Heart left ventricle (tissue), 16 donors: Measurements from ENCODE around the gene SMAD5. TPM values are rescaled to one million over a fixed set of nuclear protein-coding genes. Genes with fewer than 3 reads are reported as not detected.
A peak's percentile ranks its signal among the peaks of the same experiment; 100 is the strongest.

Source experiments
- ATAC-seq, 4 donors: fragments of 200-7000 bp; cut with Tn5 transposase; one replicate each; pipeline ENCODE4 v1.9.1; 2020 to 2022; ENCODE audit warnings: moderate library complexity in 4 of 4, mild to moderate bottlenecking in 3 of 4, moderate number of reproducible peaks in 1 of 4
- DNase-seq, 5 donors: peaks; one replicate each; pipeline ENCODE4 v3.0.0-alpha.2; 2020
- H3K27ac ChIP-seq, 12 donors: fragments of 200-600 bp; sonication (generic) in 4 of 12; one replicate each; pipeline versions ENCODE4 v1.5.0 to v1.8.0; 2016 to 2022; ENCODE audit warnings: mild to moderate bottlenecking in 2 of 12
- H3K27me3 ChIP-seq, 9 donors: fragments of 200-600 bp; sonication (generic) in 2 of 9; one replicate each; pipeline versions ENCODE4 v1.5.1 to v1.8.0; 2016 to 2022; ENCODE audit warnings: mild to moderate bottlenecking in 3 of 9
- H3K36me3 ChIP-seq, 9 donors: fragments of 200-600 bp; sonication (generic) in 2 of 9; one replicate each; pipeline versions ENCODE4 v1.5.0 to v1.8.0; 2018 to 2022; ENCODE audit warnings: mild to moderate bottlenecking in 2 of 9
- H3K4me1 ChIP-seq, 12 donors: fragments of 200-600 bp; sonication (generic) in 4 of 12; one replicate each; pipeline versions ENCODE4 v1.5.0 to v1.8.0; 2016 to 2022; ENCODE audit warnings: mild to moderate bottlenecking in 3 of 12
- H3K4me3 ChIP-seq, 12 donors: fragments of 200-600 bp; sonication (generic) in 4 of 12; one replicate each; pipeline versions ENCODE4 v1.5.0 to v1.8.0; 2017 to 2022; ENCODE audit warnings: mild to moderate bottlenecking in 9 of 12, moderate library complexity in 4 of 12
- H3K9me3 ChIP-seq, 12 donors: fragments of 200-600 bp; sonication (generic) in 4 of 12; one replicate each; pipeline versions ENCODE4 v1.5.0 to v1.8.0; 2016 to 2022; ENCODE audit warnings: mild to moderate bottlenecking in 1 of 12
- POLR2A ChIP-seq, 2 donors: fragments of 450-650 bp; IDR thresholded peaks; one replicate each; pipeline ENCODE4 v1.6.1; 2017; ENCODE audit warnings: antibody characterized with exemption in 2 of 2, mild to moderate bottlenecking in 2 of 2, moderate library complexity in 2 of 2
- WGBS, 4 donors: extraction: QIAGEN DNeasy Blood & Tissue Kit in 2 of 4; methylation state at CpG; one replicate each; pipeline versions ENCODE4 v1.1.5 to v1.1.7; 2013 to 2018; 5-methylcytosine and 5-hydroxymethylcytosine counted together
- intact Hi-C, 10 donors: fragments of 100-400 bp; cut with DNase I; formaldehyde crosslinking; loops; one replicate each; pipeline versions ENCODE4 v1.11.1 to v1.14.2; 2022
- polyA plus RNA-seq, 2 donors: library from polyadenylated mRNA; stranded (reverse); fragments of 200-250 nt; gene quantifications; one replicate each; pipeline ENCODE4 v1.2.3, GENCODE V29; 2013
- total RNA-seq, 9 donors: library from RNA; depleted of rRNA in 2 of 9; stranded (reverse); fragments of >200 nt in 2 of 9; fragmentation: NEBNext Ultra II Directional in 3 of 9; extraction: Animal tissue kit (Norgen Biotek cat#: 25700) in 3 of 9; gene quantifications; one replicate each; pipeline versions ENCODE4 v1.1.0 to v1.2.4, GENCODE V29; 2016 to 2023
- TF ChIP-seq, protein P1 (sequence below), 12 donors: fragments of 200-600 bp; sonication (generic) in 4 of 12; IDR thresholded peaks; one replicate each; pipeline versions ENCODE4 v1.5.0 to v1.8.0; 2018 to 2022; ENCODE audit warnings: antibody characterized with exemption in 12 of 12, mild to moderate bottlenecking in 5 of 12
- donor health status: ischemic (EF 13 %, LVEDD 7.1; RV severe dilation, severe dysfunction).
- donor health status: healthy with polysubstance abuse.
- donor health status: DM: no; HTN: yes; CAD: no.
- donor health status: DM: no; HTN: no; CAD: no.
- donor health status: ischemic (EF 25% LVEDD 6.9; RV normal size, moderate dysfunction).
- donor health status: ischemic (EF 25% LVEDD 5.7; RV mildly dilated, moderate dysfunction).
- donor health status: healthy.
- donor health status: DM: yes; HTN: yes; CAD: no.
- donor health status: ischemic (EF 35%, LVEDD 5.7; RV mildly dilated, moderate dysfunction).
- donor health status: nonischemic (EF 11% LVEDD 7.7; RV severe dilation, severe dysfunction).
- donor health status: DM: yes; HTN: yes; CAD: no.
- donor health status: PGD.
- donor health status: ischemic (EF 29% LVEDD 5.4; RV normal size, mild dysfunction).
- donor health status: nonischemic (EF 23%, LVEDD 6.1; RV moderate dilation, normal function).

SMAD5 gene
- total and polyA plus RNA-seq, 11 donors = 6.9 to 53.3 (median 35.7) TPM

- Histone ChIP-seq H3K36me3 (peaks cover 0 to 72% (median 46%) of the 10 kb centered on the region in 9 donors), H3K4me1 (peaks cover 0 to 64% (median 23%) of the 10 kb centered on the region in 12 donors), H3K9me3 (no peaks in the 10 kb centered on the region), H3K27ac (no peak overlapping the region), H3K27me3 (no peaks in the 10 kb centered on the region), H3K4me3 (no peak overlapping the region)
- TF ChIP-seq, protein P1, sequence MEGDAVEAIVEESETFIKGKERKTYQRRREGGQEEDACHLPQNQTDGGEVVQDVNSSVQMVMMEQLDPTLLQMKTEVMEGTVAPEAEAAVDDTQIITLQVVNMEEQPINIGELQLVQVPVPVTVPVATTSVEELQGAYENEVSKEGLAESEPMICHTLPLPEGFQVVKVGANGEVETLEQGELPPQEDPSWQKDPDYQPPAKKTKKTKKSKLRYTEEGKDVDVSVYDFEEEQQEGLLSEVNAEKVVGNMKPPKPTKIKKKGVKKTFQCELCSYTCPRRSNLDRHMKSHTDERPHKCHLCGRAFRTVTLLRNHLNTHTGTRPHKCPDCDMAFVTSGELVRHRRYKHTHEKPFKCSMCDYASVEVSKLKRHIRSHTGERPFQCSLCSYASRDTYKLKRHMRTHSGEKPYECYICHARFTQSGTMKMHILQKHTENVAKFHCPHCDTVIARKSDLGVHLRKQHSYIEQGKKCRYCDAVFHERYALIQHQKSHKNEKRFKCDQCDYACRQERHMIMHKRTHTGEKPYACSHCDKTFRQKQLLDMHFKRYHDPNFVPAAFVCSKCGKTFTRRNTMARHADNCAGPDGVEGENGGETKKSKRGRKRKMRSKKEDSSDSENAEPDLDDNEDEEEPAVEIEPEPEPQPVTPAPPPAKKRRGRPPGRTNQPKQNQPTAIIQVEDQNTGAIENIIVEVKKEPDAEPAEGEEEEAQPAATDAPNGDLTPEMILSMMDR (IDR thresholded peaks at IDR 0.05) = no peak
- TF ChIP-seq POLR2A (IDR thresholded peaks at IDR 0.05) = no peak
- intact Hi-C loops = no loop called here
- 36 to 45% (median 38%) methylated on average over 3 of the region's 3 CpGs for WGBS, 4 donors
- DNase-seq (no peak), ATAC-seq (peak in 1 of 4 donors; percentile 31)
These were observed 26.8 kb downstream of the SMAD5 start for GRCh38 chr5:136159457-136159856.

GRCh38 chr5:136162008-136162407 lies 29.4 kb downstream of the SMAD5 start:
- no peaks in the 10 kb centered on the region for H3K27me3 ChIP-seq
- WGBS, 4 donors = 48 to 66% (median 63%) methylated on average over 4 of the region's 4 CpGs
- H3K36me3 ChIP-seq = peaks cover 0 to 72% (median 41%) of the 10 kb centered on the region in 9 donors
- H3K27ac ChIP-seq = no peak overlapping the region
- peaks cover 0 to 41% (median 13%) of the 10 kb centered on the region in 12 donors for H3K4me1 ChIP-seq
- TF ChIP-seq POLR2A (IDR thresholded peaks at IDR 0.05) = no peak
- TF ChIP-seq, protein P1 (IDR thresholded peaks at IDR 0.05) = no peak
- DNase-seq = no peak
- no peak for ATAC-seq
- intact Hi-C loops = no loop called here
- H3K4me3 ChIP-seq = no peak overlapping the region
- no peaks in the 10 kb centered on the region for H3K9me3 ChIP-seq

DNA sequence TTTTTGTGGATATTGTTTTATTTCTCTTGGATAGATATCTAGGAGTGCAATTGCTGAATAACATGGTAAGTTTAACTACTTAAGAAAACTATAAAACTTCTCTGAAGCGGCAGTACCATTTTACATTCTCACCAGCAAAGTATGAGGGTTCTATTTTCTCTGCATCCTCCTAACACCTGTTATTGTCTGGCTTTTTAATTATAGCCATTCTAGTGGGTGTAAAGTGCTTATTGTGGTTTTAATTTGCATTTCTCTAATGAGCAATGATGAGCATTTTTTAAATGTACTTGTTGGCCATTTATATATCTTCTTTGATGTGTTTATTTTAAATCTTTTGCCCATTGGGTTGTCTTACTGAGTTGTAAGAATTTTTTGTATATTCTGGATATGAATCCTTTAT lies 31.6 kb downstream of the SMAD5 start:
- no peaks in the 10 kb centered on the region for H3K27me3 ChIP-seq
- peaks cover 0 to 19% (median 5%) of the 10 kb centered on the region in 12 donors for H3K4me1 ChIP-seq
- peaks cover 0 to 86% (median 54%) of the 10 kb centered on the region in 9 donors for H3K36me3 ChIP-seq
- no peak overlapping the region for H3K4me3 ChIP-seq
- DNase-seq (no peak), ATAC-seq (no peak)
- 93 to 100% (median 97%) methylated on average over 1 of the region's 1 CpG for WGBS, 4 donors
- no peak for TF ChIP-seq POLR2A (IDR thresholded peaks at IDR 0.05)
- H3K27ac ChIP-seq = no peak overlapping the region
- no peaks in the 10 kb centered on the region for H3K9me3 ChIP-seq
- intact Hi-C loops = no loop called here

DNA sequence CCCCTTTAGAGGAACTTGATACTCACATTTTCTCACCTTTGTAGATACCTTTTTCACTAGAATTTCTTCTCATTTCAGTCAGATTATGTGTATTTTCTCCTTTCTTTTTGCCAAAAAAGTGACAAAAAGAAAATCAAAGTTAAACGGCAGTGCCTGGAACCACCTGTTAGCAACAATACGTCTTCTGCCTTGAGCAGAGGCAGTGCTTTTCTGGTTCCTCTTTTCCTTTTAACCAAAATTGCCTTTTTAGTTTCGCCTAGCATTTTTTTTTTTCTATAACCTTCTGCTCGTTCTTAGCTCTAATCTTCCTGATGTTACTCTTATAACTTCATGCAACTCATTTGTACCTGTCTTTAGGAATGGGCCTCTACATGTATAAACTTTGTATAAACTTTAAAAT lies 34.3 kb downstream of the SMAD5 start:
- Histone ChIP-seq H3K4me3 (no peak overlapping the region), H3K36me3 (peaks cover 0 to 91% (median 55%) of the 10 kb centered on the region in 9 donors), H3K4me1 (no peaks in the 10 kb centered on the region), H3K9me3 (no peaks in the 10 kb centered on the region), H3K27ac (no peak overlapping the region), H3K27me3 (no peaks in the 10 kb centered on the region)
- WGBS, 4 donors = 82 to 87% (median 86%) methylated on average over 4 of the region's 4 CpGs
- ATAC-seq = no peak
- TF ChIP-seq, protein P1 (IDR thresholded peaks at IDR 0.05) = no peak
- TF ChIP-seq POLR2A (IDR thresholded peaks at IDR 0.05) = no peak
- intact Hi-C loops = no loop called here
- DNase-seq = no peak

DNA sequence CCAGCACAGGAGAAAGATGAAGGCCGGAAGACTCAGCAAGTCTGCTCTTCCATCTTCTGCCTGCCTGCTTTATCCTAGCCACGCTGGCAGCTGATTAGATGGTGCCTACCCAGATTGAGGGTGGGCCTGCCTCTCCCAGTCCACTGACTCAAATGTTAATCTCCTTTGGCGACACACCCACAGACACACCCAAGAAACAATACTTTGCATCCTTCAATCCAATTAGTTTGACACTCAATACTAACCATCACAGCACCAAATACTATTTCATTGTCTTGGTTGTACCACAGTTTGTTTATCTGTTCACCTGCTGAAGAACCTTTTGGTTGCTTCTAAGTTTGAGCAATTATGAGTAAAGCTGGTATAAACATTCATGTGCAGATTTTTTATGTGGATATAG lies 36.6 kb downstream of the SMAD5 start:
- intact Hi-C loops = no loop called here
- no peak overlapping the region for H3K4me3 ChIP-seq
- WGBS, 4 donors = 97 to 100% (median 99%) methylated on average over 3 of the region's 3 CpGs
- ATAC-seq (no peak), DNase-seq (no peak)
- no peaks in the 10 kb centered on the region for H3K27me3 ChIP-seq
- no peak overlapping the region for H3K27ac ChIP-seq
- peaks cover 0 to 3% (median 0%) of the 10 kb centered on the region in 12 donors for H3K4me1 ChIP-seq
- H3K9me3 ChIP-seq = no peaks in the 10 kb centered on the region
- TF ChIP-seq POLR2A (IDR thresholded peaks at IDR 0.05) = no peak
- TF ChIP-seq, protein P1 (IDR thresholded peaks at IDR 0.05) = no peak
- peaks cover 0 to 90% (median 57%) of the 10 kb centered on the region in 9 donors for H3K36me3 ChIP-seq
